Mesenteric fat pad (tissue), 1 donor: ENCODE data around the gene ZHX3. TPM values are rescaled to one million over a fixed set of nuclear protein-coding genes. Genes with fewer than 3 reads are reported as not detected.
A peak's percentile ranks its signal among the peaks of the same experiment; 100 is the strongest.

ENCODE experiments used
- DNase-seq: peaks from one replicate; pipeline ENCODE4 v3.0.0-alpha.2; 2020; ENCODE audit warnings: low spot score
- total RNA-seq: library from RNA; stranded (reverse); fragmentation: NEBNext Ultra II Directional; extraction: Animal tissue kit (Norgen Biotek cat#: 25700); gene quantifications from one replicate; pipeline ENCODE4 v1.2.1, GENCODE V29; 2021
- donor health status: DM: yes; HTN: yes; CAD: no.

The ZHX3 gene
- total RNA-seq, 1 donor from 2014 or later, result 62.5 TPM

- no peak for DNase-seq
These were observed 36.0 kb upstream of the ZHX3 start for GRCh38 chr20:41353530-41353929.

- DNase-seq, result no peak
These were observed 35.1 kb upstream of the ZHX3 start for GRCh38 chr20:41352666-41353065.

- no peak for DNase-seq
These were observed 34.6 kb upstream of the ZHX3 start for GRCh38 chr20:41352106-41352505.

GRCh38 chr20:41350408-41350962 lies 33.0 kb upstream of the ZHX3 start:
- no peak for DNase-seq

GRCh38 chr20:41349943-41350342 lies 32.4 kb upstream of the ZHX3 start:
- DNase-seq, result no peak

- DNase-seq, result no peak
These were observed 31.7 kb upstream of the ZHX3 start for GRCh38 chr20:41349266-41349665.

- DNase-seq, result no peak
These were observed 31.1 kb upstream of the ZHX3 start for GRCh38 chr20:41348430-41349172.

GRCh38 chr20:41347523-41348429 lies 30.2 kb upstream of the ZHX3 start:
- DNase-seq, result no peak

DNA sequence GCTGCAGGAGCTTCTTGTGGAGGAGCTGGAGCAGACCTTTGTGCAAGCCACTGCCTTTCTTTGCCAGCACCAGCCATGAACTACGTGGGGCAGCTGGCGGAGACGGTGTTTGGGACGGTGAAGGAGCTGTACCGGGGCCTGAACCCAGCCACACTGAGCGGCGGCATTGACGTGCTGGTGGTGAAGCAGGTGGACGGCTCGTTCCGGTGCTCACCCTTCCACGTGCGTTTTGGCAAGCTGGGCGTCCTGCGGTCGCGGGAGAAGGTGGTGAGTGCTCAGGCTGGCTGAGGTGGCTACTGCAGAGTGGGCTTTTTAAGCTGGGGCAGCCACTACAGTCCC lies 28.2 kb upstream of the ZHX3 start:
- DNase-seq, result no peak

GRCh38 chr20:41344938-41345728 lies 27.6 kb upstream of the ZHX3 start:
- DNase-seq, result no peak

DNA sequence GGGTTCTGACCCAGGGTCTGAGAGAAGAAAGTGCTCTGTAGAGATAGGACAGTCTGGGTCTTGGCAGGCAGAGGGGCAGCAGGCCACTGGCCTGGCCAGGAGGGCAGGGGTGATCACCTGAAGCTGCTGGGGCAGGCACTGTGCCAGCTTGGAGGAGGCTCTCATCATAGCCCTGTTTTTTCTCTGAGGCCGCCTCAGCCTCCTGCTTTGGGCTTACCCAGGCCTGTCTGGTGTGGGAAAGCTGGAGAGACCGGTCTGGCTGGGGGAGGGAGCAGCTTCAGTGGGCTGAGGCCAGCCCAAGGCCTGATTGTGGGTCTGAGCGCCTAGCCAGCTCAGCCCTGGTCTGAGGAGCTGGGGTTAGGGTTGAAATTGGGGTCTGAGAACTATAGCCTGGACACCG lies 26.9 kb upstream of the ZHX3 start:
- no peak for DNase-seq

GRCh38 chr20:41342474-41343464 lies 25.2 kb upstream of the ZHX3 start:
- no peak for DNase-seq

DNA sequence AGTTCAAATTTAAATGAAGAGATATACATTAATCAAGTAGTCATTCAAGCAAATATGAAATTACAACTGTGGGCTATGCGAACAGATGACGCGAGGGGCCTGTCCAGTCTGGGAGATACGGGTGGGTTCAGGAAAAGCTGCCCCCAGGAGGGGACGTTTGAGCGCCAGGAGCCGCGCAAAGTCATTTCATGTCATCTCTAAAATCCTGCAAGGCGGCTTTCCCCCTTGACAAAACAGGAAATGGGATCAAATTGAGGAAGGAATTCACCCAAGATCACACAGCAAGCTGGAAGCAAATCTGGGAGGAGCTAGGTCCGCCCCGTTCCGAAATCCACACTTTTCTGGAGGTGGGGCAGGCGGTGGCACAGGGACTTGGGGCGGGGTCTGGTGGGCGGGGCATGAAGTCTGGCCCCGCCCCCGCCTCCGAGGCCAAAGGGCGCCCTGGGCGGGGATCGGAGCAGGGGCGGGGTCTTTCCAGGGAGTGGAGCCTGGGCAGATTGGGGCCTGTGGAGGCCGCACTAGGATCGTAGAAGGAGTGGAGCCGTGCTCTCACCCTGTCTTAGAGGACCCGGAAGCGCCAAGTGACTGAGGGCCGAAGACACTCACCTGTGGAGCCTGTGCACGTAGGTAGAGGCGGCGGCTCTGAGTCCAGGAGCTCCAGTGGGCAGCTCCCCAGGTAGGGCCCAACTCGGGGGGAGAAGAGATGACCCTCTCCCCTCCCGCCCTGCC lies 23.0 kb upstream of the ZHX3 start, which contains the start of gene LPIN3:
TSS of gene LPIN3 (plus strand) at position 495 of the 729 bp plus-strand sequence. CDS start 4,983 bp downstream, outside the sequence.
- DNase-seq, result peak; percentile 94

GRCh38 chr20:41339957-41340326 lies 22.4 kb upstream of the ZHX3 start:
- peak; percentile 95 for DNase-seq

- peak; percentile 43 for DNase-seq
These were observed 19.4 kb upstream of the ZHX3 start for GRCh38 chr20:41336711-41337492.

DNA sequence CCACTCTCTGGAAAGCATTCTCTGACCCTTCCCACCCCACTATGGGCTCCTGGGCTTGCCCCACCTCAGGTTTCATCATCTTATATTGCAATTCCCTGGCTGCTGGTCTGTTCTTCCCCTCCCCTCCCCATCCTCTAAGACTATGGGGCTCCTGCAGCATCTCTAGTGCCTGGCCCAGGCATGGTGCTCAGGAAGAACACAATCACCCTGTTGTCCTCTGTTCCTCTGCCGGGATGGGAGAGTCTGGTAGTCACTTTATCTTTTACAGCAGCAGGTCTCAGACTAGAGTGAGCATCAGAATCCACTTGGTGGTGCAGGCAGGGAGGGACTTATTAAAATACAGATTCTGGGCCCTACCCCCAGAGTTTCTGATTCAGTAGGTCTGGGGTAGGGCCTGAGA lies 18.1 kb upstream of the ZHX3 start:
- DNase-seq, result no peak

DNA sequence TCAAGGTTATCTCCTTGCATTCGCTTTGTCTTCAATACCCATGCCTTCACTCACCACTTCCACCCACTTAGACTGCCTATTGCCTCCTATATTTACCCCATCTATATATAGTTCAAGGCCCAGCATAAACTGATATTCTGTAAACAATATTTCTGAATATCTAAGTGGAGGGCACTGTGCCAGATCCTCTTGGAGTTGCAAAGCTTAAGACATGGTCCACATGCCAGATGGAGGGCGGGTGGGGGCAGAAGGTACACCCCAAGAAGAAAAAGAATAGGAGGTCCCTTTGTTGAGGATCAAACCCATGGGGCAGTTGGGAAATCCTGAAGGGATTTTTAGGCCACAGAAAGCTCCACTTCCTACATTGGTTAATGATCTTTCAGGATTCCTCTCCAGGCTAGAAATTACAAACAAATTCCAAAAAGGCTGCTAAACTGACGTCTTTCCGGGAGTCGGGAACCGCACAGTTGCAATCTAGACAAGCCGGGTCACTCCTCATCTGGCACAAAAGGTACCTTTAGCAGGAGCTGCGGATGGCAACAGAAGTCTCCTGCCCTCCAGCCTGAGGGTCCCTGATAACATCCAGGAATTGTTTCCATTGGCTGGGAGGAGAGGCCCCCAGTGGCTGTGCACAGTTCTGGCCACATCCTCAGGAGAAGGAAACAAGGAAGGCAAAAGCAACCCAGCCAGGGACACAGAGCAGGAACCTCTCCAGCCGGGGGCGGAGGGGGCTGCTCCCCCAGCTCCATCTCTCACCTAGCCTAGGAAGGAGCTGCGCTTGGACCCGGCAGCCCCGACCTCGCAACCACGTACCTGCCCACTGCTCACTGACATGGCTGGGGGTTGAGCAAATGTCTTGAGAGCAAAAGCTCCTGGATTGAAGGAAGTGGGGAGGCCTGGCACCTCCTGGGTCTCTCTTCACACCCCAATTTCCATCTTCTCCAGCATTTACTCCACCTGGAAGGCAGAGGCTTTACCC lies 17.2 kb upstream of the ZHX3 start:
- DNase-seq, result peak; percentile 80
